H1 (cell line): ENCODE results near the gene RNASEH2A. TPM values are rescaled to one million over a fixed set of nuclear protein-coding genes. Genes with fewer than 3 reads are reported as not detected.

Source experiments
- CBX5 ChIP-seq: fragments of 300-800, 300-1000 bp; sonication (generic); IDR thresholded peaks from 2 replicates; pipeline ENCODE4 v1.7.1; 2016; ENCODE audit warnings: antibody characterized with exemption, low read length, low read depth
- GTF2F1 ChIP-seq: IDR thresholded peaks from 2 replicates; pipeline ENCODE4 v1.6.1; 2012; ENCODE audit warnings: low read depth, low read length, improper control_type of control experiment, borderline replicate concordance
- JUND ChIP-seq: IDR thresholded peaks from 2 replicates; pipeline ENCODE4 v1.6.1; 2011; ENCODE audit warnings: mild to moderate bottlenecking, improper control_type of control experiment, low read length
- RAD21 ChIP-seq, 2 experiments: IDR thresholded peaks in 1 of 2; conservative IDR thresholded peaks in 1 of 2; 2 replicates each; pipeline ENCODE4 v1.6.1; 2011; ENCODE audit warnings: low read depth in 2 of 2, low read length in 2 of 2, improper control_type of control experiment in 1 of 2, inconsistent platforms in 1 of 2, mild to moderate bottlenecking in 1 of 2, moderate library complexity in 1 of 2
- RBBP5 ChIP-seq: IDR thresholded peaks from 2 replicates; pipeline ENCODE4 v1.7.1; 2012; ENCODE audit warnings: low read depth, mild to moderate bottlenecking, inconsistent platforms, low read length, moderate library complexity, borderline replicate concordance
- SP1 ChIP-seq: IDR thresholded peaks from 2 replicates; pipeline ENCODE4 v1.6.1; 2011; ENCODE audit warnings: low read depth, low read length
- SP2 ChIP-seq: IDR thresholded peaks from 2 replicates; pipeline ENCODE4 v1.6.1; 2012; ENCODE audit warnings: mild to moderate bottlenecking, low read length, inconsistent platforms
- polyA plus RNA-seq, 7 experiments: library from polyadenylated mRNA; depleted of rRNA in 3 of 7; stranded (reverse) in 5 of 7; unstranded in 2 of 7; fragments of >200 nt in 5 of 7; fragments of 200-250 nt in 2 of 7; gene quantifications; 1 replicate in 5 of 7; 2 replicates in 1 of 7; 4 replicates in 1 of 7; pipeline versions ENCODE4 v1.2.1 to v1.2.3, GENCODE V29; 2011 to 2013; ENCODE audit warnings: missing spikeins in 2 of 7, mixed read lengths in 2 of 7
- total RNA-seq: library from RNA; stranded (reverse); fragmentation: NEBNext Ultra II Directional; extraction: Animal tissue kit (Norgen Biotek cat#: 25700); gene quantifications from 2 replicates; pipeline ENCODE4 v1.2.1, GENCODE V29; 2021
- TF ChIP-seq, protein P1 (sequence below): IDR thresholded peaks from 2 replicates; pipeline ENCODE4 v1.6.1; 2012; ENCODE audit warnings: low read length, inconsistent platforms
- TF ChIP-seq, protein P2 (sequence below), 3 experiments: IDR thresholded peaks; 1 replicate in 2 of 3; 2 replicates in 1 of 3; pipeline versions ENCODE4 v1.5.1 to v1.6.1; 2011; ENCODE audit warnings: low read length in 3 of 3, mild to moderate bottlenecking in 3 of 3, inconsistent platforms in 2 of 3, low read depth in 1 of 3, moderate library complexity in 1 of 3; ENCODE audit not compliant: insufficient read depth in 1 of 3; ENCODE audit errors: control extremely low read depth in 1 of 3
- TF ChIP-seq, protein P3 (sequence below): IDR thresholded peaks from 2 replicates; pipeline ENCODE4 v1.6.1; 2011; ENCODE audit warnings: low read depth, mild to moderate bottlenecking, low read length; ENCODE audit not compliant: insufficient read depth
- TF ChIP-seq, protein P4 (sequence below): IDR thresholded peaks from 2 replicates; pipeline ENCODE4 v1.6.1; 2011; ENCODE audit warnings: low read length, improper control_type of control experiment

Gene RNASEH2A
- total and polyA plus RNA-seq, 2 of the 8 experiments (the other 6 are each of a cell fraction or from before 2014, with no cell fraction given): 67.5 to 120 TPM

DNA sequence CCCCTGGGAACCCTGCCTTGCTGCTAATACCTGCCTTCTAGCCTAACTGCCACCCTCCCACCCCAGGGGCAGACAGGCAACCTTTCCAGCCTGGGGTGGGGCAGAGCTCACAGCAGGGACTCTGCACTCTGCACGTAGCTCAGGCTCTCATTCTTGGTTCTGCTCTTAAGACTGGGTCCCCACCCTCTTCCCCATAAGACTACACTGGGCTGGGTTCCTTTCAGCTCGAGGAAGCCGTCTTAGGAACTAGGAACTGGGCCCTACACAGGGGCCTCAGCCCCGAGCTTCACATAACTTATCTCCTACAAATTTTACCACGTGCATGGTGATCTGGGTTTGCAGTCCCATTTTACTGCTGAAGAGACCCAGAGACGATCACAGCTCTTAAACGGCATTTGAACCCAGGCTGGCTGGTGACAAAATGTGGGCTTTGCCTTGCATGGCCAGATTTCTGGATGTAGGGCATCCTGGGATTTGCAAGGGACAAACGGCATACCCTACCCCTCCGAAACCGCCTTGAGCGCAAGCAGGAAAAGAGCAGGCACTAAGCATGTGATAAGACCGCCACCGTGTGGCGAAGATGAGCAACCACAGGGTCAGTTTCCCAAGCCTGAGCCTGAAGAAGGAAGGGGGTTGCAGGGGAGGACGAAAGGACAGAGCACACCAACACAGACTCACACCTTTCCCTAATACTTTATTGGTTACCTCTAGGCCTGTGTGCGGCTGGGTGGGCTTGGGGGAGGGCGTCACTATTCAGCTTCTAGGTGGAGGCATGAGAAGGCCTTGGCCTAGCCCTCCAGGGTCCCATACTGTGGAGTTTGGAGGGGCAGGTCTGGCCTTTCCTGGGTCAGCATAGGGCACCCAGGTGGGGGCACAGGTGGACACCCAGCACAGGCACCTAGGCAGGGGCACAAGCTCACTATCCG is 10.0 kb upstream of the RNASEH2A start (continued):
- TF ChIP-seq SP2 (no peak), RBBP5 (no peak), JUND (peak; percentile 65; the same call in 1 of the 2 replicates), CBX5 (no peak), RAD21 (IDR thresholded peaks at IDR 0.05 in 1 of 2, conservative IDR thresholded peaks at IDR 0.05 in 1 of 2; ENCODE audit: low read depth in 2 of 2, low read length in 2 of 2) (peak; percentile 100), SP1 (peak; percentile 8; the same call in 1 of the 2 replicates), GTF2F1 (peak; percentile 84; the same call in 1 of the 2 replicates)
- TF ChIP-seq, protein P1, sequence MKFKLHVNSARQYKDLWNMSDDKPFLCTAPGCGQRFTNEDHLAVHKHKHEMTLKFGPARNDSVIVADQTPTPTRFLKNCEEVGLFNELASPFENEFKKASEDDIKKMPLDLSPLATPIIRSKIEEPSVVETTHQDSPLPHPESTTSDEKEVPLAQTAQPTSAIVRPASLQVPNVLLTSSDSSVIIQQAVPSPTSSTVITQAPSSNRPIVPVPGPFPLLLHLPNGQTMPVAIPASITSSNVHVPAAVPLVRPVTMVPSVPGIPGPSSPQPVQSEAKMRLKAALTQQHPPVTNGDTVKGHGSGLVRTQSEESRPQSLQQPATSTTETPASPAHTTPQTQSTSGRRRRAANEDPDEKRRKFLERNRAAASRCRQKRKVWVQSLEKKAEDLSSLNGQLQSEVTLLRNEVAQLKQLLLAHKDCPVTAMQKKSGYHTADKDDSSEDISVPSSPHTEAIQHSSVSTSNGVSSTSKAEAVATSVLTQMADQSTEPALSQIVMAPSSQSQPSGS: peak; percentile 67
- TF ChIP-seq, protein P2, sequence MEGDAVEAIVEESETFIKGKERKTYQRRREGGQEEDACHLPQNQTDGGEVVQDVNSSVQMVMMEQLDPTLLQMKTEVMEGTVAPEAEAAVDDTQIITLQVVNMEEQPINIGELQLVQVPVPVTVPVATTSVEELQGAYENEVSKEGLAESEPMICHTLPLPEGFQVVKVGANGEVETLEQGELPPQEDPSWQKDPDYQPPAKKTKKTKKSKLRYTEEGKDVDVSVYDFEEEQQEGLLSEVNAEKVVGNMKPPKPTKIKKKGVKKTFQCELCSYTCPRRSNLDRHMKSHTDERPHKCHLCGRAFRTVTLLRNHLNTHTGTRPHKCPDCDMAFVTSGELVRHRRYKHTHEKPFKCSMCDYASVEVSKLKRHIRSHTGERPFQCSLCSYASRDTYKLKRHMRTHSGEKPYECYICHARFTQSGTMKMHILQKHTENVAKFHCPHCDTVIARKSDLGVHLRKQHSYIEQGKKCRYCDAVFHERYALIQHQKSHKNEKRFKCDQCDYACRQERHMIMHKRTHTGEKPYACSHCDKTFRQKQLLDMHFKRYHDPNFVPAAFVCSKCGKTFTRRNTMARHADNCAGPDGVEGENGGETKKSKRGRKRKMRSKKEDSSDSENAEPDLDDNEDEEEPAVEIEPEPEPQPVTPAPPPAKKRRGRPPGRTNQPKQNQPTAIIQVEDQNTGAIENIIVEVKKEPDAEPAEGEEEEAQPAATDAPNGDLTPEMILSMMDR (IDR thresholded peaks at IDR 0.05; ENCODE audit: control extremely low read depth in 1 of 3, insufficient read depth in 1 of 3, low read depth in 1 of 3, low read length in 3 of 3): peak; percentile 92 to 99 (median 98)
- TF ChIP-seq, protein P3, sequence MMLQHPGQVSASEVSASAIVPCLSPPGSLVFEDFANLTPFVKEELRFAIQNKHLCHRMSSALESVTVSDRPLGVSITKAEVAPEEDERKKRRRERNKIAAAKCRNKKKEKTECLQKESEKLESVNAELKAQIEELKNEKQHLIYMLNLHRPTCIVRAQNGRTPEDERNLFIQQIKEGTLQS: no peak
- TF ChIP-seq, protein P4, sequence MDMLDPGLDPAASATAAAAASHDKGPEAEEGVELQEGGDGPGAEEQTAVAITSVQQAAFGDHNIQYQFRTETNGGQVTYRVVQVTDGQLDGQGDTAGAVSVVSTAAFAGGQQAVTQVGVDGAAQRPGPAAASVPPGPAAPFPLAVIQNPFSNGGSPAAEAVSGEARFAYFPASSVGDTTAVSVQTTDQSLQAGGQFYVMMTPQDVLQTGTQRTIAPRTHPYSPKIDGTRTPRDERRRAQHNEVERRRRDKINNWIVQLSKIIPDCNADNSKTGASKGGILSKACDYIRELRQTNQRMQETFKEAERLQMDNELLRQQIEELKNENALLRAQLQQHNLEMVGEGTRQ: peak; percentile 34; the same call in 1 of the 2 replicates
